GM12891 (cell line): ENCODE results near the gene INSR.

Experiments used
- PAX5 ChIP-seq: IDR thresholded peaks from 2 replicates; pipeline ENCODE4 v1.6.1; 2011; ENCODE audit warnings: low read length, moderate library complexity, mild to moderate bottlenecking; ENCODE audit not compliant: insufficient read depth, severe bottlenecking
- POLR2A ChIP-seq: IDR thresholded peaks from 2 replicates; pipeline ENCODE4 v1.6.1; 2011; ENCODE audit warnings: low read depth, low read length, control low read depth
- POLR2AphosphoS5 ChIP-seq: IDR thresholded peaks from 2 replicates; pipeline ENCODE4 v1.6.1; 2011; ENCODE audit warnings: low read depth, low read length, control low read depth
- POU2F2 ChIP-seq: IDR thresholded peaks from 2 replicates; pipeline ENCODE4 v1.6.1; 2011; ENCODE audit warnings: low read depth, mild to moderate bottlenecking, control low read depth, low read length, moderate library complexity
- SPI1 ChIP-seq: IDR thresholded peaks from 2 replicates; pipeline ENCODE4 v1.6.1; 2011; ENCODE audit warnings: low read depth, low read length, control low read depth
- TAF1 ChIP-seq: IDR thresholded peaks from 2 replicates; pipeline ENCODE4 v1.6.1; 2011; ENCODE audit warnings: low read depth, low read length, control low read depth

GRCh38 chr19:7250057-7250596 lies 44.1 kb downstream of the INSR start:
- TF ChIP-seq SPI1 (no peak), POLR2AphosphoS5 (no peak), POLR2A (no peak), TAF1 (no peak), POU2F2 (no peak), PAX5 (no peak)
